ENCODE measurements around the gene OTULINL.

Gene OTULINL

GRCh38 chr5:14617441-14617840, 35.8 kb downstream of the OTULINL start:
- H3K4me3 ChIP-seq (IDR thresholded peaks at IDR 0.05; ENCODE audit: insufficient read depth, low read depth, low read length) = no peak overlapping the region
- H3K27ac ChIP-seq = no peak overlapping the region
- H3K9ac ChIP-seq = no peak overlapping the region
- no peaks in the 10 kb centered on the region for H3K27me3 ChIP-seq (ENCODE audit: insufficient read depth, low read depth)
- no peak overlapping the region for H3K4me2 ChIP-seq
- H2AFZ ChIP-seq (ENCODE audit: low read depth) = no peak overlapping the region
- no peak for TF ChIP-seq CTCF (conservative IDR thresholded peaks at IDR 0.05; ENCODE audit: low read depth, low read length)
- no peaks in the 10 kb centered on the region for H3K4me1 ChIP-seq (ENCODE audit: low read depth, poor library complexity, severe bottlenecking)
- no peaks in the 10 kb centered on the region for H3K79me2 ChIP-seq (ENCODE audit: insufficient read depth, low read depth)
- H4K20me1 ChIP-seq (ENCODE audit: insufficient read depth) = no peaks in the 10 kb centered on the region
- H3K36me3 ChIP-seq (ENCODE audit: insufficient read depth) = no peaks in the 10 kb centered on the region

DNA sequence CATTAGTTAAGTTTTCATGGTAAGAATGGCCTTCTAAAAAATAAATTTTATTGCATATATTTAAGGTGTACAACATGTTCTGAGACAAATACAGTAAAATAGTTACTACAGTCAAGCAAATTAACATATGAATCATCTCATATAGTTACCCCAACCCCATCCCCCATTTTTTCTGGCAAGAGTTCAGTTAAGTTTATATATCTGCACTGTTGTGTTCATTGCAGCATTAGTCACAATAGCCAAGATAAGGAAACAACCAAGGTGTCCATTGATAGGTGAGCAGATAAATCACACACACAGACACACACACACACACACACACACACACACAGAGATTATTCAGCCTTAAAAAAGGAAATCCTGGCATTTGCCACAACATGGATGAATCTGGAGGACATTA, 45.7 kb downstream of the OTULINL start:
- no peak overlapping the region for H2AFZ ChIP-seq (ENCODE audit: low read depth)
- H3K36me3 ChIP-seq (ENCODE audit: insufficient read depth) = no peaks in the 10 kb centered on the region
- no peak for TF ChIP-seq CTCF (conservative IDR thresholded peaks at IDR 0.05; ENCODE audit: low read depth, low read length)
- no peak overlapping the region for H3K9ac ChIP-seq
- H3K4me2 ChIP-seq = no peak overlapping the region
- H4K20me1 ChIP-seq (ENCODE audit: insufficient read depth) = no peaks in the 10 kb centered on the region
- H3K4me1 ChIP-seq (ENCODE audit: low read depth, poor library complexity, severe bottlenecking) = peaks cover 7% of the 10 kb centered on the region
- no peaks in the 10 kb centered on the region for H3K79me2 ChIP-seq (ENCODE audit: insufficient read depth, low read depth)
- H3K27ac ChIP-seq = no peak overlapping the region
- H3K4me3 ChIP-seq (IDR thresholded peaks at IDR 0.05; ENCODE audit: insufficient read depth, low read depth, low read length) = no peak overlapping the region
- H3K27me3 ChIP-seq (ENCODE audit: insufficient read depth, low read depth) = no peaks in the 10 kb centered on the region

- Histone ChIP-seq H3K9ac (no peak overlapping the region), H3K79me2 (ENCODE audit: insufficient read depth, low read depth) (no peaks in the 10 kb centered on the region), H3K4me2 (no peak overlapping the region), H3K4me1 (ENCODE audit: low read depth, poor library complexity, severe bottlenecking) (peaks cover 7% of the 10 kb centered on the region), H3K27ac (no peak overlapping the region), H4K20me1 (ENCODE audit: insufficient read depth) (no peaks in the 10 kb centered on the region), H2AFZ (ENCODE audit: low read depth) (no peak overlapping the region), H3K4me3 (IDR thresholded peaks at IDR 0.05; ENCODE audit: insufficient read depth, low read depth, low read length) (no peak overlapping the region), H3K27me3 (ENCODE audit: insufficient read depth, low read depth) (no peaks in the 10 kb centered on the region), H3K36me3 (ENCODE audit: insufficient read depth) (no peaks in the 10 kb centered on the region)
- no peak for TF ChIP-seq CTCF (conservative IDR thresholded peaks at IDR 0.05; ENCODE audit: low read depth, low read length)
Observed at GRCh38 chr5:14628346-14628745, 46.8 kb downstream of the OTULINL start.

DNA sequence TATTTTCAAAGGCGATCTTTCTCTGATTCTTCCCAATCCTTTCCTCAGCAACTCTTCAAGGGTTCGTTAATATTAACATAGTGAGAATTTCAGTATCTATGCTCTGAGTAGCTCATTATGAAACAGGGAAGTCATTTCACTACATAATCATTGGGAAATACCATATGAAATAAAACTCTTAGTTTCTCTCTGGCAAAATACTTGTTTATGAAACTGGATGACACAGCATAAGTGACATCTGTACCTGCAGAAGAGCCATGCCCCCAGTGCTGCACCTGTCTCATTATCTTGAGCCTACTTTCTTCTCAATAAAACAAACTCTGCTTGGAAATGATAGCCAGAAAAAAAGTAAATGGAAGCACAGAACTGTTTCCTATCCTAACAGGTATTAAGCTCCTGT, 49.1 kb downstream of the OTULINL start:
- no peak overlapping the region for H2AFZ ChIP-seq (ENCODE audit: low read depth)
- TF ChIP-seq CTCF (conservative IDR thresholded peaks at IDR 0.05; ENCODE audit: low read depth, low read length) = no peak
- no peaks in the 10 kb centered on the region for H3K36me3 ChIP-seq (ENCODE audit: insufficient read depth)
- peaks cover 7% of the 10 kb centered on the region for H3K4me1 ChIP-seq (ENCODE audit: low read depth, poor library complexity, severe bottlenecking)
- no peaks in the 10 kb centered on the region for H3K79me2 ChIP-seq (ENCODE audit: insufficient read depth, low read depth)
- H3K27me3 ChIP-seq (ENCODE audit: insufficient read depth, low read depth) = no peaks in the 10 kb centered on the region
- H3K4me2 ChIP-seq = no peak overlapping the region
- no peak overlapping the region for H3K9ac ChIP-seq
- no peak overlapping the region for H3K4me3 ChIP-seq (IDR thresholded peaks at IDR 0.05; ENCODE audit: insufficient read depth, low read depth, low read length)
- H4K20me1 ChIP-seq (ENCODE audit: insufficient read depth) = no peaks in the 10 kb centered on the region
- H3K27ac ChIP-seq = no peak overlapping the region

GRCh38 chr5:14635656-14636055, 54.1 kb downstream of the OTULINL start:
- no peaks in the 10 kb centered on the region for H3K27me3 ChIP-seq (ENCODE audit: insufficient read depth, low read depth)
- no peak overlapping the region for H2AFZ ChIP-seq (ENCODE audit: low read depth)
- no peaks in the 10 kb centered on the region for H3K79me2 ChIP-seq (ENCODE audit: insufficient read depth, low read depth)
- H3K9ac ChIP-seq = no peak overlapping the region
- H3K4me2 ChIP-seq = no peak overlapping the region
- H3K4me1 ChIP-seq (ENCODE audit: low read depth, poor library complexity, severe bottlenecking) = peaks cover 4% of the 10 kb centered on the region
- no peak overlapping the region for H3K27ac ChIP-seq
- H3K36me3 ChIP-seq (ENCODE audit: insufficient read depth) = no peaks in the 10 kb centered on the region
- TF ChIP-seq CTCF (conservative IDR thresholded peaks at IDR 0.05; ENCODE audit: low read depth, low read length) = no peak
- H4K20me1 ChIP-seq (ENCODE audit: insufficient read depth) = no peaks in the 10 kb centered on the region
- H3K4me3 ChIP-seq (IDR thresholded peaks at IDR 0.05; ENCODE audit: insufficient read depth, low read depth, low read length) = no peak overlapping the region
